Endodermal cell (in vitro differentiated cells): ENCODE data around the gene AAK1. TPM values are rescaled to one million over a fixed set of nuclear protein-coding genes. Genes with fewer than 3 reads are reported as not detected.

ENCODE experiments used
- DNase-seq: peaks from one replicate; pipeline ENCODE4 v3.0.0-alpha.2; 2017
- H3K27ac ChIP-seq: 2 replicates; pipeline ENCODE4 v1.5.1; 2013; ENCODE audit warnings: mild to moderate bottlenecking, low read depth, low read length, moderate library complexity
- H3K27me3 ChIP-seq: 2 replicates; pipeline ENCODE4 v1.6.1; 2013; ENCODE audit warnings: mild to moderate bottlenecking, low read length, moderate library complexity; ENCODE audit not compliant: insufficient read depth, control insufficient read depth, poor library complexity, severe bottlenecking
- H3K36me3 ChIP-seq: 2 replicates; pipeline ENCODE4 v1.7.0; 2013; ENCODE audit warnings: mild to moderate bottlenecking, low read length, moderate library complexity; ENCODE audit not compliant: control insufficient read depth, insufficient read depth
- H3K4me1 ChIP-seq: one replicate; pipeline ENCODE4 v1.7.0; 2013; ENCODE audit warnings: low read length; ENCODE audit not compliant: control insufficient read depth, insufficient read depth
- H3K4me3 ChIP-seq: 2 replicates; pipeline ENCODE4 v1.5.1; 2013; ENCODE audit warnings: mild to moderate bottlenecking, low read length, moderate library complexity
- H3K9ac ChIP-seq: 2 replicates; pipeline ENCODE4 v1.6.1; 2013; ENCODE audit warnings: mild to moderate bottlenecking, low read length, moderate library complexity; ENCODE audit not compliant: poor library complexity, severe bottlenecking; ENCODE audit errors: extremely low read depth
- H3K9me3 ChIP-seq: 2 replicates; pipeline ENCODE4 v1.6.1; 2013; ENCODE audit warnings: mild to moderate bottlenecking, low read length, moderate library complexity; ENCODE audit not compliant: control insufficient read depth
- H3K27ac Mint-ChIP-seq: 2 replicates; pipeline ENCODE4 v1.8.0; 2020; ENCODE audit warnings: mixed read lengths
- H3K27me3 Mint-ChIP-seq: 2 replicates; pipeline ENCODE4 v1.8.0; 2021; ENCODE audit warnings: mild to moderate bottlenecking, mixed read lengths; ENCODE audit not compliant: insufficient read depth
- H3K36me3 Mint-ChIP-seq: 2 replicates; pipeline ENCODE4 v1.8.0; 2020; ENCODE audit warnings: low read depth, mixed read lengths
- H3K4me1 Mint-ChIP-seq: 2 replicates; pipeline ENCODE4 v1.8.0; 2020; ENCODE audit warnings: mixed read lengths
- H3K4me3 Mint-ChIP-seq: 2 replicates; pipeline ENCODE4 v1.8.0; 2020; ENCODE audit warnings: mild to moderate bottlenecking, moderate library complexity, mixed read lengths
- H3K9me3 Mint-ChIP-seq: 2 replicates; pipeline ENCODE4 v1.8.0; 2020; ENCODE audit warnings: mild to moderate bottlenecking, mixed read lengths
- CTCF ChIP-seq: fragments of 200-600 bp; sonication (generic); conservative IDR thresholded peaks from 2 replicates; pipeline ENCODE4 v1.5.0; 2021; ENCODE audit warnings: antibody characterized with exemption, mild to moderate bottlenecking
- WGBS, 2 experiments: methylation state at CpG; one replicate each; pipeline versions ENCODE4 v1.1.5 to v1.1.7; 2013; ENCODE audit warnings: missing lambda C conversion rate in 2 of 2, mixed read lengths in 1 of 2; ENCODE audit not compliant: insufficient coverage in 1 of 2, insufficient read length in 1 of 2; 5-methylcytosine and 5-hydroxymethylcytosine counted together
- total RNA-seq, 2 donors: library from RNA; stranded (reverse); fragmentation: NEBNext Ultra II Directional in 1 of 2; extraction: Animal tissue kit (Norgen Biotek cat#: 25700) in 1 of 2; gene quantifications; 2 replicates in 1 of 2; 3 replicates in 1 of 2; pipeline ENCODE4 v1.2.1, GENCODE V29; 2021

AAK1 gene
- total RNA-seq, 2 donors from 2014 or later = 29.2 to 34.7 TPM

DNA sequence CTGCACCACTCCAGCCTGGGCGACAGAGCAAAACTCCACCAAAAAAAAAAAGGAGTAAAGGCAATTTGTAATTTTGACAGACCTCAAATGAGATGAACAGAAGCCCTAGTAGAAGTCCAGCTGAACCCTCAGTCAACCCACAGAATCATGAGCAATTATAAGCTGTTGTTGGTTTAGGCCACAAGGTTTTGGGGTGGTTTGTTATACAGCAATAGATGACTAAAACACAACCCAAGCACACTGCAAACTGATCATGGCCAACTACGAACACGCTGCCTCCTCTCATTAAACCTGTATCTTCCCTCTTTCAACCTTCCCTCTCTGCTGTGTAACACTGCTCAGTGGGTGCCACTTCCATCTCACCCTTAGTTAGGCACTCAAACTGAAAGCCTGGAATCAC, 22.1 kb downstream of the AAK1 start:
- DNase-seq = no peak
- Histone ChIP-seq H3K36me3 (no peaks in the 10 kb centered on the region), H3K9me3 (peaks cover 8% of the 10 kb centered on the region), H3K4me3 (no peak overlapping the region), H3K4me1 (no peaks in the 10 kb centered on the region), H3K27ac (no peak overlapping the region), H3K9ac (no peak overlapping the region), H3K27me3 (no peaks in the 10 kb centered on the region)
- no peak overlapping the region for H3K27ac Mint-ChIP-seq
- peaks cover 8% of the 10 kb centered on the region for H3K36me3 Mint-ChIP-seq
- no peaks in the 10 kb centered on the region for H3K27me3 Mint-ChIP-seq
- H3K9me3 Mint-ChIP-seq = peaks cover 10% of the 10 kb centered on the region
- H3K4me3 Mint-ChIP-seq = no peak overlapping the region
- H3K4me1 Mint-ChIP-seq = no peaks in the 10 kb centered on the region
- no peak for TF ChIP-seq CTCF
- WGBS, 2 experiments = 88 to 92% methylated on average over 3 of the region's 3 CpGs

GRCh38 chr2:69620870-69621269, 22.7 kb downstream of the AAK1 start:
- Histone ChIP-seq H3K36me3 (no peaks in the 10 kb centered on the region), H3K27me3 (no peaks in the 10 kb centered on the region), H3K9ac (no peak overlapping the region), H3K9me3 (peaks cover 8% of the 10 kb centered on the region), H3K4me1 (no peaks in the 10 kb centered on the region), H3K27ac (no peak overlapping the region), H3K4me3 (no peak overlapping the region)
- TF ChIP-seq CTCF = no peak
- Mint-ChIP-seq H3K9me3 (peaks cover 10% of the 10 kb centered on the region), H3K36me3 (peaks cover 8% of the 10 kb centered on the region), H3K4me3 (no peak overlapping the region), H3K27me3 (no peaks in the 10 kb centered on the region), H3K4me1 (no peaks in the 10 kb centered on the region), H3K27ac (no peak overlapping the region)
- WGBS, 2 experiments = 95 to 97% methylated on average over 5 to 7 of the region's 7 CpGs
- DNase-seq = no peak

GRCh38 chr2:69619725-69620124, 23.8 kb downstream of the AAK1 start:
- 74 to 77% methylated on average over 3 of the region's 3 CpGs for WGBS, 2 experiments
- peaks cover 8% of the 10 kb centered on the region for H3K36me3 Mint-ChIP-seq
- DNase-seq = peak; percentile 75
- no peaks in the 10 kb centered on the region for H3K27me3 Mint-ChIP-seq
- H3K9ac ChIP-seq = no peak overlapping the region
- H3K9me3 ChIP-seq = peaks cover 8% of the 10 kb centered on the region
- no peak overlapping the region for H3K4me3 Mint-ChIP-seq
- H3K27ac ChIP-seq = no peak overlapping the region
- no peaks in the 10 kb centered on the region for H3K4me1 ChIP-seq
- no peaks in the 10 kb centered on the region for H3K27me3 ChIP-seq
- H3K4me1 Mint-ChIP-seq = peaks cover 3% of the 10 kb centered on the region
- H3K27ac Mint-ChIP-seq = no peak overlapping the region
- TF ChIP-seq CTCF = no peak
- H3K4me3 ChIP-seq = no peak overlapping the region
- H3K9me3 Mint-ChIP-seq = peaks cover 10% of the 10 kb centered on the region
- no peaks in the 10 kb centered on the region for H3K36me3 ChIP-seq
